Measurements from ENCODE around the gene WSCD2.

The WSCD2 gene

DNA sequence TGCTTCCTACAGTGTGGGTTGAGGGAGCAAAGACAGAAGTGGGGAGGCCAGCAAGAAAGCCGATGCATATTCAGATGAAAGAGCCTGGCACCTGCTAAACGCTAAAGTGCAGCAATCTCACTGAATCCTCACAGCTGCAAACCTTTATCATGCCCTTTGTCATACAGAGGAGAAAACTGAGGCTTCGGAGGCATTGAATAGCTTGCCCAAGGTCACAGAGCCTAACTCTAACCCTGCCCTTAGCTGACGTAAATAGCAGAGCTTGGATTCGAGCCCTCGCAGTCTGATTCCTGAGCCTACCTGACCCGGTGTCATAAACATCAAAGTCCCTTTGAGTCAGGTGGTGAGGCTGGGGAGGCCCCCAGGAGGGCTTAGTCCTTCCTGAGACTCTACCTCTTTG, 155.1 kb downstream of the WSCD2 start:
- ChIA-PET CTCF (no interaction called here), POLR2A (no interaction called here)
- TF ChIP-seq, protein P1, sequence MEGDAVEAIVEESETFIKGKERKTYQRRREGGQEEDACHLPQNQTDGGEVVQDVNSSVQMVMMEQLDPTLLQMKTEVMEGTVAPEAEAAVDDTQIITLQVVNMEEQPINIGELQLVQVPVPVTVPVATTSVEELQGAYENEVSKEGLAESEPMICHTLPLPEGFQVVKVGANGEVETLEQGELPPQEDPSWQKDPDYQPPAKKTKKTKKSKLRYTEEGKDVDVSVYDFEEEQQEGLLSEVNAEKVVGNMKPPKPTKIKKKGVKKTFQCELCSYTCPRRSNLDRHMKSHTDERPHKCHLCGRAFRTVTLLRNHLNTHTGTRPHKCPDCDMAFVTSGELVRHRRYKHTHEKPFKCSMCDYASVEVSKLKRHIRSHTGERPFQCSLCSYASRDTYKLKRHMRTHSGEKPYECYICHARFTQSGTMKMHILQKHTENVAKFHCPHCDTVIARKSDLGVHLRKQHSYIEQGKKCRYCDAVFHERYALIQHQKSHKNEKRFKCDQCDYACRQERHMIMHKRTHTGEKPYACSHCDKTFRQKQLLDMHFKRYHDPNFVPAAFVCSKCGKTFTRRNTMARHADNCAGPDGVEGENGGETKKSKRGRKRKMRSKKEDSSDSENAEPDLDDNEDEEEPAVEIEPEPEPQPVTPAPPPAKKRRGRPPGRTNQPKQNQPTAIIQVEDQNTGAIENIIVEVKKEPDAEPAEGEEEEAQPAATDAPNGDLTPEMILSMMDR (IDR thresholded peaks at IDR 0.05; ENCODE audit: control extremely low read depth, extremely low read depth, low read depth, missing control alignments) = no peak
- DNase-seq (ENCODE audit: extremely low spot score) = no peak

DNA sequence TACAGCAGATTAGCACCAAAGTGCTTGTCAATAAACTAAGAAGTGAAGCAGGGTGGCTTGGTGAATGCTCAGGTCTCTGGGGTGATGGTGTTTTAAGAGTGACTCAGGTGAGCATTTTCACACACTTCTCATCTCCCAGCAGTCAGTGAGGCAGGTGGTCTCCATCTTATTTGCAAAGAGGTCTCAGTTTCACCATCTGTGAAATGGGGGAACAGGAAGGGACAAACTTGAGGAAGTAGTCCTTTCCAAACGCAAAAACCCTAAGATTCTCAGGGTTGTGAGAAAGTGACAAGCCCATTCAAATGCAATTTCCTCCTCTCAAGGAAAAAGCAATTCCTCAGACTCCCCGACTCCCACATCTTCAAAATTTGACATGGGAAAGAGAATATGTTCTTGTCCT, 155.9 kb downstream of the WSCD2 start:
- ChIA-PET CTCF (no interaction called here), POLR2A (no interaction called here)
- no peak for DNase-seq (ENCODE audit: extremely low spot score)
- TF ChIP-seq, protein P1 (IDR thresholded peaks at IDR 0.05; ENCODE audit: control extremely low read depth, extremely low read depth, low read depth, missing control alignments) = no peak

DNA sequence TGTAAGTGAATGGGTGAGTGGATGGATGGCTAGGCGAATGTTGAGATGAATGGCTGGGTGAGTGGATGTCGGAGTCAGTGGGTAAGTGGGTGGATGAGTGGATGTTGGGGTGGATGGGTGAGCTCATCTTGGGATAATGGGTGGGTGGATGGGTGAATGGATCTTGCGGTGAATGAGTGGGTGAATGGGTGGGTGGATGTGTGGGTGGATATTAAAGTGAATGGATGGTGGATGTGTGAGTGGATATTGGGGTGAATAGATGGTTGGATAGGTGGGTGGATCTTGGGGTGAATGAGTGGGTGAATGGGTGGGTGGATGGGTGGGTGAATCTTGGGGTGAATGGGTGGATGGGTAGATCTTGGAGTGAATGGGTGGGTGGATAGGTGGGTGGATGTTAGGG, 158.1 kb downstream of the WSCD2 start:
- CTCF ChIA-PET = interaction anchor here (1.1 to 1.5 kb wide), 3 partner anchors 11 to 55 kb away, joined by 3 to 4 read pairs (median 3); no protein-coding TSS in a partner anchor
- POLR2A ChIA-PET = no interaction called here

DNA sequence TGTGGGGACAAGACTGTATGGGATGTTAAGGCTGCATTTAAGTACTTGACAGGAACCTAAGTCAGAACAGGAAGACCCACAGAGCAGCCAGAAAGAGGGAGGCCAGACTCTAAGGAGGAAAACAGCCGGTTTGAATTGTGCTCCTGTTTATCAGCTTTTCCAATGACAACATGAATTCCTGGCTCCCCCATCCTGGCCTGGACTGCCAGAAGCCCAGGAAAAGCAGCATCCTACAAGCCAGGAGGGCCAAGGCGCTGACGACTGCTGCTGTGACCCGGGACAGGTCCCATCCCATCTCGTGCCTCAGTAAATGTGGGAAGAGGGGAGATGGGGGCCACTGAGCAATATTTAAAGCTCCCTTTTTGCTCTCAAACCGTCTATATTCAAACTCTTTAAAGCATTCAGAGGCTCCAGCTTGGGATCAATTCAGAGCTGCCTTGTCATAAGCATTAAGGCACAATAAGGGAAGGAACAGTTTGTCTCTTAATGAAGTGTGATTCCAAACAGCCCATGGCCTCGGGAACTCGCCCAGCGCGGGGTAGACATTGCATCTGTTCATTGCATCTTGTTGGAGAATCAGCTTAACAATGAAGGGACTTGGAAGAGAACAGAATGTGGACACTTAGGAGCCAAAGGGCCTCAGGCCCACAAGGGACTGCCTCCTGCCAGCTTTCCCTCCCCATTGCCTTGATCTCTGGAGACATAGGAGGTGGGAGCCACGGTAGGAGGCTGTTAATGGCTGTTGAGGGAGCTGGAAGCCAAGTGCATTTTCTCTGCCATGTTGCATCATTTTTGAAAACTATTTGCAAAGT, 160.5 kb downstream of the WSCD2 start:
- ChIA-PET CTCF (interaction anchor here (0.9 to 2.6 kb wide), 4 partner anchors 20 to 54 kb away, joined by 3 to 5 read pairs (median 3); no protein-coding TSS in a partner anchor), POLR2A (no interaction called here)
- TF ChIP-seq, protein P1 (IDR thresholded peaks at IDR 0.05; ENCODE audit: control extremely low read depth, extremely low read depth, low read depth, missing control alignments) = no peak
- no peak for DNase-seq (ENCODE audit: extremely low spot score)

More for the DNA sequence above, 158.1 kb downstream of the WSCD2 start:
- no peak for DNase-seq (ENCODE audit: extremely low spot score)
- TF ChIP-seq, protein P1 (IDR thresholded peaks at IDR 0.05; ENCODE audit: control extremely low read depth, extremely low read depth, low read depth, missing control alignments) = no peak

DNA sequence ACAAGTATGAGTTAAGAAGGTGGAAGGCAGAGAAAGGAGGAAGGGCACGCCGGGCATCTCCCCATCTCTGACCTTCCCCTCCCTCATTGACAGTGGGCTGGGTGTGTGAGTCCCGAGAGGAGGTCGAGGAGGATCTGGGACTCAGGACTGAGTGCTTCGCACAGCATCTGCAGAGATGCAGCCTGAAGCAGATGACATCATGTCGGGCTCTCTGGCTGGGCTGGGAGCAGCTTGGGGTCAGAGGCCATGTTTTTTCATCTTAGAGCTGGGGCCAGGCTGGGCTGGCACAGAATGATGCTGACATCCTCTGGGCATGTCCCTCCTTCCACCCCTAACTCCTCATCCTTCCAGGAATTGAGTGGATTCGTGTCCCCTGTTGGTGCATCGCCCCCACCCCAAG, 166.6 kb downstream of the WSCD2 start:
- TF ChIP-seq, protein P1 (IDR thresholded peaks at IDR 0.05; ENCODE audit: control extremely low read depth, extremely low read depth, low read depth, missing control alignments) = no peak
- CTCF ChIA-PET = interaction anchor here (0.7 to 2.2 kb wide), 4 partner anchors 15 to 162 kb away, joined by 3 to 7 read pairs (median 5); no protein-coding TSS in a partner anchor
- POLR2A ChIA-PET = no interaction called here
- DNase-seq (ENCODE audit: extremely low spot score) = no peak

DNA sequence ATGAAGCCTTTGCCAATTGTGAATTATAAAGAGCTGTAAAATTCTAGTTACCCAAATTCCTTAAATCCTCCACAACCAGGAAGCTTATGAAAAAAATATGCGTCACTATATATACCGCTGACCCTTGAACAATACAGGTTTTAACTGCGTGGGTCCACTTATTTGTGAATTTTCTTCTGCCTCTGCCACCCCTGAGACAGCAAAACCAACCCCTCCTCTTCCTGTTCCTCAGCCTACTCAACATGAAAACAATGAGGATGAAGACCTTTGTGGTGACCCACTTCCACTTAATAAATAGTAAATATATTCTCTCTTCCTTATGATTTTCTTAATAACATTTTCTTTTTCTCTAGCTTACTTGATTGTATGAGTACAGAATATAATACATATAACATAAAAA, 167.9 kb downstream of the WSCD2 start:
- no peak for DNase-seq (ENCODE audit: extremely low spot score)
- POLR2A ChIA-PET = no interaction called here
- TF ChIP-seq, protein P1 (IDR thresholded peaks at IDR 0.05; ENCODE audit: control extremely low read depth, extremely low read depth, low read depth, missing control alignments) = no peak
- CTCF ChIA-PET = interaction anchor here (1.2 to 2.9 kb wide), 4 partner anchors 11 to 160 kb away, joined by 3 to 16 read pairs (median 6); no protein-coding TSS in a partner anchor
